Measurements from ENCODE around the gene ROPN1.
"Not testable (repeated sequence)": the region's sequence is repeated elsewhere in the genome, so short reads cannot be mapped to it uniquely, and the experiment has no call there.

DNA sequence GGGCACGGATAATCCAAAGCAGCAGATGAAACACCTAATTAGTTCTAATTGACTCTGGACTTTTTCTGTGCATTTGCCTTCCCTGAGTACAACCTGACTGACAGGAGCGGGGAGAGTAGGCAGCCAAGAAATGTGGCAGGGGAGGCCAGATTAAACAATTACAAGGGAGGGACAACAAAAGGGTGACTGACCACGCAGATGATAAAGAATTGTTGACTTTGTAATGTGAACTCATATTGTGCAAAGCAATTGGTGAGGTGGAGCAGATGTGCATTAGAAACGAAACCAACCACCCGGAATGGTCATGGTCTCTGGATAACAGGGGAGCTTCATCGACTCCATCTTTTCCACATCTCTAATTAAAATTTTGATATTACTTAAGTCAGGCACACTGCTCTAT lies 25.6 kb upstream of the ROPN1 start:
- not testable (repeated sequence) for TF ChIP-seq FOXA1 (IDR thresholded peaks at IDR 0.05); SP1 (IDR thresholded peaks at IDR 0.05); NFRKB (IDR thresholded peaks at IDR 0.05); ARNT (IDR thresholded peaks at IDR 0.05); HDGF (IDR thresholded peaks at IDR 0.05; ENCODE audit: borderline replicate concordance); FOXK2 (IDR thresholded peaks at IDR 0.05); BHLHE40 (IDR thresholded peaks at IDR 0.05; ENCODE audit: borderline replicate concordance)
- TF ChIP-seq, protein P1, sequence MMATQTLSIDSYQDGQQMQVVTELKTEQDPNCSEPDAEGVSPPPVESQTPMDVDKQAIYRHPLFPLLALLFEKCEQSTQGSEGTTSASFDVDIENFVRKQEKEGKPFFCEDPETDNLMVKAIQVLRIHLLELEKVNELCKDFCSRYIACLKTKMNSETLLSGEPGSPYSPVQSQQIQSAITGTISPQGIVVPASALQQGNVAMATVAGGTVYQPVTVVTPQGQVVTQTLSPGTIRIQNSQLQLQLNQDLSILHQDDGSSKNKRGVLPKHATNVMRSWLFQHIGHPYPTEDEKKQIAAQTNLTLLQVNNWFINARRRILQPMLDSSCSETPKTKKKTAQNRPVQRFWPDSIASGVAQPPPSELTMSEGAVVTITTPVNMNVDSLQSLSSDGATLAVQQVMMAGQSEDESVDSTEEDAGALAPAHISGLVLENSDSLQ (IDR thresholded peaks at IDR 0.05): not testable (repeated sequence)

Data from HEK293T (cell line).